ENCODE data around the gene EI24.

GRCh38 chr11:125625225-125625629 lies 56.0 kb downstream of the EI24 start:
- TF ChIP-seq CTCF (IDR thresholded peaks at IDR 0.05) (no peak), POLR2A (IDR thresholded peaks at IDR 0.05) (no peak)

All from body of pancreas (tissue), 4 donors.